A673 (cell line): ENCODE measurements around the gene FLT4. TPM values are rescaled to one million over a fixed set of nuclear protein-coding genes. Genes with fewer than 3 reads are reported as not detected.

Experiments
- BruUV-seq: library from RNA; stranded (reverse); fragments of 400-500 nt; replicated peaks from 2 replicates; lab custom pipeline; 2021; lab: Mats Ljungman, UMichigan
- CTCF ChIA-PET: fragments of 300-600 bp; sonication (Branson Sonifier 250); formaldehyde crosslinking; loops from one replicate; lab custom pipeline; 2022; ENCODE audit warnings: antibody characterized with exemption; lab: Charles Lee
- POLR2A ChIA-PET: fragments of 300-600 bp; sonication (Branson Sonifier 250); formaldehyde crosslinking; loops from one replicate; lab custom pipeline; 2022; ENCODE audit warnings: antibody characterized with exemption; ENCODE audit not compliant: low non-redundant PET; lab: Charles Lee
- DNase-seq: peaks from one replicate; pipeline ENCODE4 v3.0.0-alpha.2; 2015; ENCODE audit warnings: low spot score
- H3K27ac ChIP-seq: fragments of 200-600 bp; sonication (generic); 2 replicates; pipeline ENCODE4 v1.5.1; 2016; ENCODE audit warnings: mixed run types, low read depth, mild to moderate bottlenecking, mixed read lengths, antibody characterized with exemption, low read length; ENCODE audit not compliant: poor library complexity, severe bottlenecking
- H3K27me3 ChIP-seq: fragments of 200-600 bp; sonication (generic); replicated peaks from 2 replicates; pipeline ENCODE4 v1.6.1; 2017; ENCODE audit warnings: mixed run types, low read depth, mild to moderate bottlenecking, mixed read lengths, antibody characterized with exemption, low read length; ENCODE audit not compliant: insufficient read depth, poor library complexity
- H3K36me3 ChIP-seq: fragments of 200-600 bp; sonication (generic); 2 replicates; pipeline ENCODE4 v1.6.1; 2016; ENCODE audit warnings: mixed run types, mild to moderate bottlenecking, mixed read lengths, antibody characterized with exemption, low read length; ENCODE audit not compliant: insufficient read depth, poor library complexity, severe bottlenecking
- H3K4me1 ChIP-seq: fragments of 200-600 bp; sonication (generic); 2 replicates; pipeline ENCODE4 v1.6.1; 2017; ENCODE audit warnings: mixed run types, mild to moderate bottlenecking, mixed read lengths, antibody characterized with exemption, low read length; ENCODE audit not compliant: insufficient read depth, poor library complexity, severe bottlenecking
- H3K4me3 ChIP-seq: fragments of 200-600 bp; sonication (generic); 2 replicates; pipeline ENCODE4 v1.5.1; 2016; ENCODE audit warnings: low read depth, mixed run types, mild to moderate bottlenecking, mixed read lengths, low read length; ENCODE audit not compliant: poor library complexity, severe bottlenecking
- H3K9me3 ChIP-seq: fragments of 200-600 bp; sonication (generic); 2 replicates; pipeline ENCODE4 v1.6.1; 2016; ENCODE audit warnings: mixed run types, low read depth, mild to moderate bottlenecking, mixed read lengths, antibody characterized with exemption, low read length; ENCODE audit not compliant: poor library complexity, severe bottlenecking
- EZH2 ChIP-seq: fragments of 200-600 bp; sonication (generic); IDR thresholded peaks from 2 replicates; pipeline ENCODE4 v1.6.1; 2017; ENCODE audit warnings: borderline replicate concordance, low read depth, mild to moderate bottlenecking, mixed read lengths, antibody characterized with exemption, low read length; ENCODE audit not compliant: poor library complexity, severe bottlenecking
- intact Hi-C: fragments of 100-400 bp; cut with micrococcal nuclease; formaldehyde crosslinking; loops from one replicate; pipeline ENCODE4 v1.10.0; 2022; ENCODE audit not compliant: unreplicated experiment
- total RNA-seq: library from RNA; stranded (reverse); gene quantifications from 2 replicates; pipeline ENCODE4 v1.2.3, GENCODE V29; 2021
- TF ChIP-seq, protein P1 (sequence below): fragments of 300-800, 200-600 bp; sonication (generic); conservative IDR thresholded peaks from 2 replicates; pipeline ENCODE4 v1.5.1; 2017; ENCODE audit warnings: low read depth, mild to moderate bottlenecking, antibody characterized with exemption, low read length, moderate library complexity, mixed read lengths

Gene FLT4
- total RNA-seq, 1 experiment from 2014 or later: 8.6 TPM

- Histone ChIP-seq H3K27me3 (peaks cover 42% of the 10 kb centered on the region), H3K9me3 (no peaks in the 10 kb centered on the region), H3K27ac (no peak overlapping the region), H3K4me3 (peak overlapping the region; percentile 31), H3K36me3 (no peaks in the 10 kb centered on the region), H3K4me1 (no peaks in the 10 kb centered on the region)
- intact Hi-C loops: no loop called here
- no peak for DNase-seq
- POLR2A ChIA-PET: no interaction called here
- TF ChIP-seq EZH2: peak; percentile 65
- TF ChIP-seq, protein P1, sequence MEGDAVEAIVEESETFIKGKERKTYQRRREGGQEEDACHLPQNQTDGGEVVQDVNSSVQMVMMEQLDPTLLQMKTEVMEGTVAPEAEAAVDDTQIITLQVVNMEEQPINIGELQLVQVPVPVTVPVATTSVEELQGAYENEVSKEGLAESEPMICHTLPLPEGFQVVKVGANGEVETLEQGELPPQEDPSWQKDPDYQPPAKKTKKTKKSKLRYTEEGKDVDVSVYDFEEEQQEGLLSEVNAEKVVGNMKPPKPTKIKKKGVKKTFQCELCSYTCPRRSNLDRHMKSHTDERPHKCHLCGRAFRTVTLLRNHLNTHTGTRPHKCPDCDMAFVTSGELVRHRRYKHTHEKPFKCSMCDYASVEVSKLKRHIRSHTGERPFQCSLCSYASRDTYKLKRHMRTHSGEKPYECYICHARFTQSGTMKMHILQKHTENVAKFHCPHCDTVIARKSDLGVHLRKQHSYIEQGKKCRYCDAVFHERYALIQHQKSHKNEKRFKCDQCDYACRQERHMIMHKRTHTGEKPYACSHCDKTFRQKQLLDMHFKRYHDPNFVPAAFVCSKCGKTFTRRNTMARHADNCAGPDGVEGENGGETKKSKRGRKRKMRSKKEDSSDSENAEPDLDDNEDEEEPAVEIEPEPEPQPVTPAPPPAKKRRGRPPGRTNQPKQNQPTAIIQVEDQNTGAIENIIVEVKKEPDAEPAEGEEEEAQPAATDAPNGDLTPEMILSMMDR: no peak
- BruUV-seq: no TSS peak
- CTCF ChIA-PET: no interaction called here
These were observed 58.7 kb downstream of the FLT4 start for GRCh38 chr5:180590543-180591310.

DNA sequence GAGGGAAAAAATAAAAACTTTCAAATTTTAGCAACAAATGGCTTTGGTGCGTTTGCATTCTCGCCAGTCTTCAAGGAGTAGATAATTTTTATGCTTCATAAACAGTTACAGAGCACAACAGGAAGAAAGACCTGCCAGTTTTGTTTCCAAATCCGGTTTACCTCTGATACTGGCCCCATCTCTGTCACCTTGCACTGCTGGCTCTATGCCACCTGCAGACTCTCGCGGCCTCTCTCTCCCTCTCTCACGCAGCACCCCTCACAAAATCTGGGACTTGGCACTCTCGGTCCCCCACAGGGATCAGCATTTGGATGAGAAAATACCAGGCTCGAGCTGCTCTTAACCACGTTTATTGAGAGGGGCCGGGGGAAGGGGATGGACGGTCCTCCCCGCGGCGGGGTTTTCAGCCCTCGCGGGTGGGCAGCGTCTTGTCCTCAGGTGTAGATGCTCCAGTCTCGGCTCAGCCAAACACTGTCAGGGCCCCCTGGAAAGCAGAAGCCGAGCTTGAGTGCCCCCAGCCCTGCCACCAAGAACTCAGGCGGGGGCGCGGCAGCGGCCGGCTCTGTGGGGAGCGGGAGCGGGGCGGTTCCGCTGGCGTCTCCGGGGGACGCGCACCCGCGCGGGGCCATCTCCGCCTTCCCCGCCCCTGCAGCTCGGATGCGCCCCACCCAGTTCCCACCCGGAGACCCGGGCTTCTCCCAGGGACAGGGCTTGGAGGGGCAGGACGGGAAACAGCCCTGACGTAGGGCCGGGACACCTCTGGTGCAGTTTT is 59.4 kb downstream of the FLT4 start:
- Histone ChIP-seq H3K4me1 (no peaks in the 10 kb centered on the region), H3K27ac (no peak overlapping the region), H3K36me3 (no peaks in the 10 kb centered on the region), H3K9me3 (no peaks in the 10 kb centered on the region), H3K4me3 (peak overlapping the region; percentile 31), H3K27me3 (peaks cover 42% of the 10 kb centered on the region)
- POLR2A ChIA-PET: no interaction called here
- no peak for DNase-seq
- no TSS peak for BruUV-seq
- intact Hi-C loops: no loop called here
- no peak for TF ChIP-seq EZH2
- TF ChIP-seq, protein P1: no peak
- CTCF ChIA-PET: no interaction called here

DNA sequence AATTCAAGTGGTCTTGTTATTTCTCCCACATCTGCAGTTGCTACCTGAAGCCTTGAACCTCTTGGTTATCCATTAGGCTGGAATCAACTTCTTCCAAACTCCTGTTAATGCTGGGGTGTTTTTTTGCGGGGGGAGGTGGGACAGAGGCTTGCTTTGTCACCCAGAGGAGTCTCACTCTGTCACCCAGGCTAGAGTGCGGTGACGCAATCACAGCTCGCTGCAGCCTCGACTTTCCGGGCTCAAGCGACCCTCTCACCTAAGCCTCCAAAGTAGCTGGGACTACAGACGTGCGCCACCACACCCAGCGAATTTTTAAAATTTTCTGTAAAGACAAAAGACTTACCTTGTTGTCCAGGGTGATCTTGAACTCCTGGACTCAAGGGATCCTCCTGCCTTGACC is 62.5 kb downstream of the FLT4 start:
- TF ChIP-seq, protein P1: no peak
- no peak for TF ChIP-seq EZH2
- intact Hi-C loops: no loop called here
- Histone ChIP-seq H3K27me3 (peaks cover 37% of the 10 kb centered on the region), H3K36me3 (no peaks in the 10 kb centered on the region), H3K27ac (no peak overlapping the region), H3K9me3 (no peaks in the 10 kb centered on the region), H3K4me1 (no peaks in the 10 kb centered on the region), H3K4me3 (no peak overlapping the region)
- BruUV-seq: no TSS peak
- DNase-seq: no peak
- CTCF ChIA-PET: no interaction called here
- POLR2A ChIA-PET: interaction anchor here (0.6 kb wide), 1 partner anchor 469 kb away, joined by 7 read pairs; no protein-coding TSS in a partner anchor
